Right cardiac atrium (tissue), 5 donors: ENCODE data around the gene CYP2E1. TPM values are rescaled to one million over a fixed set of nuclear protein-coding genes. Genes with fewer than 3 reads are reported as not detected.
"Not testable (repeated sequence)": the region's sequence is repeated elsewhere in the genome, so short reads cannot be mapped to it uniquely, and the experiment has no call there.

ENCODE experiments used
- ATAC-seq, 2 donors: fragments of 200-7000 bp; cut with Tn5 transposase; one replicate each; pipeline versions ENCODE4 v1.8.0 to v1.9.1; 2020; ENCODE audit warnings: moderate library complexity in 2 of 2, mild to moderate bottlenecking in 1 of 2
- DNase-seq, 3 donors: peaks; one replicate each; pipeline ENCODE4 v3.0.0-alpha.2; 2020
- H3K27ac ChIP-seq: one replicate; pipeline ENCODE4 v1.5.1; 2013; ENCODE audit warnings: mild to moderate bottlenecking, low read length, control low read depth, moderate library complexity
- H3K27me3 ChIP-seq: one replicate; pipeline ENCODE4 v1.6.1; 2013; ENCODE audit not compliant: control insufficient read depth, insufficient read depth
- H3K4me1 ChIP-seq: one replicate; pipeline ENCODE4 v1.6.1; 2013; ENCODE audit warnings: low read length; ENCODE audit not compliant: control insufficient read depth, insufficient read depth
- H3K4me3 ChIP-seq: one replicate; pipeline ENCODE4 v1.5.1; 2013; ENCODE audit warnings: low read length, control low read depth
- H3K9me3 ChIP-seq: one replicate; pipeline ENCODE4 v1.6.1; 2013; ENCODE audit warnings: low read length; ENCODE audit not compliant: control insufficient read depth
- WGBS: extraction: QIAGEN DNeasy Blood & Tissue Kit; methylation state at CpG from one replicate; pipeline ENCODE4 v1.1.7; 2013; 5-methylcytosine and 5-hydroxymethylcytosine counted together
- intact Hi-C, 4 donors: fragments of 100-400 bp; cut with DNase I; formaldehyde crosslinking; loops; one replicate each; pipeline versions ENCODE4 v1.11.0 to v1.14.0; 2022 to 2023
- polyA plus RNA-seq: library from polyadenylated mRNA; stranded (reverse); fragments of 200-250 nt; gene quantifications from one replicate; pipeline ENCODE4 v1.2.3, GENCODE V29; 2013
- total RNA-seq, 4 donors: library from RNA; stranded (reverse); fragmentation: NEBNext Ultra II Directional; extraction: Animal tissue kit (Norgen Biotek cat#: 25700); gene quantifications; one replicate each; pipeline ENCODE4 v1.2.1, GENCODE V29; 2021
- donor health status: healthy with polysubstance abuse.
- donor health status: DM: no; HTN: yes; CAD: no.
- donor health status: DM: no; HTN: no; CAD: no.
- donor health status: DM: no; HTN: yes; CAD: no; lungs with severe emphysema.
- donor health status: DM: yes; HTN: yes; CAD: no.

CYP2E1 gene
- total and polyA plus RNA-seq, 5 donors: 0.36 to 1.3 (median 1.1) TPM

GRCh38 chr10:133557381-133557780 is 30.2 kb downstream of the CYP2E1 start:
- no peak for DNase-seq
- Histone ChIP-seq H3K4me3 (no peak overlapping the region), H3K27me3 (no peaks in the 10 kb centered on the region), H3K4me1 (no peaks in the 10 kb centered on the region), H3K27ac (no peak overlapping the region), H3K9me3 (no peaks in the 10 kb centered on the region)
- 39% methylated on average over 3 of the region's 3 CpGs for WGBS
- ATAC-seq: no peak
- intact Hi-C loops: no loop called here

GRCh38 chr10:133559216-133559615 is 32.1 kb downstream of the CYP2E1 start:
- Histone ChIP-seq H3K4me1 (no peaks in the 10 kb centered on the region), H3K9me3 (no peaks in the 10 kb centered on the region), H3K4me3 (no peak overlapping the region), H3K27ac (no peak overlapping the region), H3K27me3 (no peaks in the 10 kb centered on the region)
- intact Hi-C loops: no loop called here
- WGBS: 85% methylated on average over 11 of the region's 11 CpGs
- no peak for DNase-seq
- ATAC-seq: no peak

GRCh38 chr10:133564816-133565215 is 37.7 kb downstream of the CYP2E1 start:
- no peak overlapping the region for H3K27ac ChIP-seq
- H3K4me1 ChIP-seq: no peaks in the 10 kb centered on the region
- WGBS: 90% methylated on average over 12 of the region's 12 CpGs
- no peaks in the 10 kb centered on the region for H3K27me3 ChIP-seq
- ATAC-seq: no peak
- no peaks in the 10 kb centered on the region for H3K9me3 ChIP-seq
- DNase-seq: no peak
- H3K4me3 ChIP-seq: no peak overlapping the region
- intact Hi-C loops: no loop called here

DNA sequence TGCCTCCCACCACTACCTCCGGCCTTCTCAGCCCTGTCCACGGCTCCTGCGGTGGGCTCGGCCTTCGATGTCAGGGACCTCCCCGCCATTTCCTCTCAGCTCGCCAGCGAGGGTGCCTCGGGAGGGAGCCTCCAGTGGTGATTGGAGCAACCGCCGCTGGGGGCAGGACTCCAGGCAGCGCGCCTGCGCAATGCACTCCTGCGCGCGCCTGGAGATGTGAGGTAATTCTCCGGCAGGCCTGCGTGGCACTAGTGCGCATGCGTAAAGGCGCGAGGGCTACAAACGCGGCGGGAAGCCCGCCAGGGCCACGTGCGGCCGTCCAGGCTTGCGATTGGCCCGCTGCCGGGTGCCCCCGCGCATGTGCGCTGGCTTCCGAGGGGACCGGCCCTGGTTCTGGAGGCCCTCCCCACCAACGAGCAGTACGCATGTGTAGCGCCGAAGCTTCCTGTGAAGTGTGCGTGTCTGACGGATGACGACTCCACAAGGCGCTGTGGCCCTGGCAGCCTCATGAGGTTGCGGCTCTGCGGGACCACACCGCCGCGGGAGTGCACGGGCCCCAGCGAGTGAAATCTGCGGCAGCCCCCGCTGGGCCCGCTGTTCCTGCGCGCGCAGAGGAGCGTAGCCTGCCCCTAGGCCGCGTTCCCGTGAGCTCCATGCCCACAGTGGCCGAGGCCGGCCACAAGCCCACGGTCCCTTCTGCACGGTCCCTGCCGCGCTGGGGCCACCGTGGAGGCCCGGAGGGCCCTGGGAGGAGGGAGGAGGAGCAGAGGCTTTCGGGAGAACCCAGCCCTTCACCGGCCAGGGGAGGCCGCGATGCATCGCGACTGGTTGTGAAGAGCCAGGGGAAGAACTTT is 38.5 kb downstream of the CYP2E1 start, which contains the start of gene SYCE1:
SYCE1 (minus strand) TSS at position 143 of the 854 bp plus-strand sequence; CDS start at position 89, 54 bp downstream.
- intact Hi-C loops: no loop called here
- Histone ChIP-seq H3K27ac (no peak within 1 kb of the TSS), H3K4me1 (no peaks in the 10 kb centered on the region), H3K27me3 (no peaks in the 10 kb centered on the region), H3K4me3 (no peak within 1 kb of the TSS), H3K9me3 (no peaks in the 10 kb centered on the region)
- peak in 1 of 2 donors; percentile 42 for ATAC-seq
- 58% methylated on average over 77 of the region's 77 CpGs for WGBS
- DNase-seq: peak in 2 of 3 donors; percentile 32 to 64

DNA sequence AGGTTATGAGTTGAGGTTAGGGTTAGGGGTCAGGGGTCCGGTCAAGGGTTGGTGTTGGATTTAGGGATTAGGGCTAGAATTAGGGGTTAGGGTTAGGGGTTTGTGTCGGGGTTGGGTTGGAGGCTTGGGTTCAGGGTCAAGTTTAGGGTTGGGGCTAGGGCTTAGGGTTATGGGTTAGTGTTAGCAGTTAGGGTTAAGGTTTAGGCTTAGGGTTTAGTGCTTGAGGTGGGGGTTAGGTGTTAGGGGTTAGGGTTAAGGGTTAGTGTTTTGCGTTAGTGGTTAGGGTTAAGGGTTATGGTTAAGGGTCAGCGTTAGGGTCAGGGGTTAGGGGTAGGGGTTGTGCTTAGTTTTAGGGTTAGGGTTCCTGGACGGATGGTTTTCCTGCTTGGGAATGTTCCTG is 40.0 kb downstream of the CYP2E1 start:
- Histone ChIP-seq H3K4me3 (no peak overlapping the region), H3K27ac (no peak overlapping the region), H3K9me3 (no peaks in the 10 kb centered on the region), H3K27me3 (no peaks in the 10 kb centered on the region), H3K4me1 (no peaks in the 10 kb centered on the region)
- intact Hi-C loops: no loop called here
- WGBS: 89% methylated on average over 5 of the region's 5 CpGs
- no peak for ATAC-seq
- DNase-seq: no peak

GRCh38 chr10:133567609-133568286 is 40.6 kb downstream of the CYP2E1 start:
- no peaks in the 10 kb centered on the region for H3K9me3 ChIP-seq
- DNase-seq: peak in 1 of 3 donors; percentile 42
- intact Hi-C loops: no loop called here

GRCh38 chr10:133568287-133568614 is 41.1 kb downstream of the CYP2E1 start:
- 88% methylated on average over 22 of the region's 22 CpGs for WGBS
- Histone ChIP-seq H3K4me3 (no peak overlapping the region), H3K27me3 (no peaks in the 10 kb centered on the region), H3K4me1 (no peaks in the 10 kb centered on the region), H3K9me3 (no peaks in the 10 kb centered on the region), H3K27ac (no peak overlapping the region)
- peak in 1 of 3 donors; percentile 36 for DNase-seq
- intact Hi-C loops: no loop called here
- ATAC-seq: no peak

More at GRCh38 chr10:133567609-133568286, 40.6 kb downstream of the CYP2E1 start:
- Histone ChIP-seq H3K4me3 (no peak overlapping the region), H3K27ac (no peak overlapping the region), H3K4me1 (no peaks in the 10 kb centered on the region), H3K27me3 (no peaks in the 10 kb centered on the region)
- 90% methylated on average over 29 of the region's 29 CpGs for WGBS
- no peak for ATAC-seq

- H3K4me3 ChIP-seq, H3K27ac ChIP-seq, H3K27me3 ChIP-seq, intact Hi-C loops, DNase-seq, H3K9me3 ChIP-seq, H3K4me1 ChIP-seq: not testable (repeated sequence)
- ATAC-seq: peak; percentile 42 to 44
- 27% methylated on average over 15 of the region's 80 CpGs for WGBS
Measured at GRCh38 chr10:133568831-133569527, 41.8 kb downstream of the CYP2E1 start.

DNA sequence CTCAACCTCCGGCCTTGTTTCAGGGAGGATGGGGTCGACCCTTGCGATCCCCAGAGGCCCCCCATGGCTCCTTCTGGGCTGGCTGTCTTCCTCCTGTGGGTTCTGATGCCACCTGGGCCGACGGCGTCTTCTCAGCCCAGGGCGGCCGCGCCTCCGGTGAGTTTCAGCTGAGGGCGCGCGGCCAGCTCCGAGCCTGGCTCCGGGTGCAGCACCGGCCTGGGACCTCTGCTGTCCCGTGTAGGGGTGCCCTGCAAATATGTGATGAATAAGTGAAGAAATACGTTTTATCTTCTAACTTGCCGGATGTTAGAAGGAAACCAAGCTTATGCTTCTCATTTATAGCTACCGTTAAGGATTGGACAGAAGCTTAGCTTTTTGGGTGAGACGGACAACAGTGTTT is 42.6 kb downstream of the CYP2E1 start:
- WGBS: 55% methylated on average over 17 of the region's 21 CpGs

DNA sequence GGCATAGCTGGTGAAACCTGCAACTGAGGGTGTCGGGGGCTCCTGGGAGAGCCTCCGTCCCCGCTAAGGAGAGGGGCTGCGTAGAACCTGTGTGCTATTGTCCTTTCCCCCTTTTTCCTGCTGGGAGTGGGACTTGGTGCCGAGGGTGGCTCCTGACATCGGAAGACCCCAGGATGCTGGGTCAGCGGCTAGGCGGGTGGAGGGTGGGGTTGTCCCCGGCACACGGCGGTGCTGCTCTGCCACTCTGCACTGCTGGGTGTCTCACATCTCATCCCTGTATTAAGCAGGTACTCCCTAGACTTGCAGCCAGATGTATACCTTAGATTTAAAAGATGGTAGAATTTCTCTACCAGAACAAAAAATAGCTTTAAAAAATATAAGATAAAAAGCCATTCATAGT is 44.9 kb downstream of the CYP2E1 start:
- not testable (repeated sequence) for H3K4me3 ChIP-seq, H3K27ac ChIP-seq, ATAC-seq, H3K4me1 ChIP-seq, H3K27me3 ChIP-seq, DNase-seq, H3K9me3 ChIP-seq
- WGBS: 85% methylated on average over 11 of the region's 11 CpGs
- intact Hi-C loops: loop anchor here in 1 of 4 donors (5.0 kb wide), 1 partner anchor 150 kb away; the partner anchor contains the start of gene SPRN

More for the DNA sequence above, 42.6 kb downstream of the CYP2E1 start:
- peak in 1 of 2 donors; percentile 40 for ATAC-seq
- H3K27ac ChIP-seq, H3K27me3 ChIP-seq, H3K9me3 ChIP-seq, H3K4me3 ChIP-seq, H3K4me1 ChIP-seq: not testable (repeated sequence)
- peak in 1 of 3 donors; percentile 59 for DNase-seq
- intact Hi-C loops: loop anchor here in 1 of 4 donors (5.0 kb wide), 1 partner anchor 148 kb away; the partner anchor contains the start of gene SPRN
